Esophagus mucosa (tissue), 1 donor: Measurements from ENCODE around the gene SH3BP4. TPM values are rescaled to one million over a fixed set of nuclear protein-coding genes. Genes with fewer than 3 reads are reported as not detected.

Experiments used
- ATAC-seq: fragments of 200-7000 bp; cut with Tn5 transposase; one replicate; pipeline ENCODE4 v1.9.1; 2020
- total RNA-seq: library from RNA; stranded (reverse); gene quantifications from one replicate; pipeline ENCODE4 v1.2.4, GENCODE V29; 2023
- donor health status: DM: yes; HTN: yes; CAD: no.

Gene SH3BP4
- total RNA-seq, 1 donor from 2014 or later: 10.7 TPM

DNA sequence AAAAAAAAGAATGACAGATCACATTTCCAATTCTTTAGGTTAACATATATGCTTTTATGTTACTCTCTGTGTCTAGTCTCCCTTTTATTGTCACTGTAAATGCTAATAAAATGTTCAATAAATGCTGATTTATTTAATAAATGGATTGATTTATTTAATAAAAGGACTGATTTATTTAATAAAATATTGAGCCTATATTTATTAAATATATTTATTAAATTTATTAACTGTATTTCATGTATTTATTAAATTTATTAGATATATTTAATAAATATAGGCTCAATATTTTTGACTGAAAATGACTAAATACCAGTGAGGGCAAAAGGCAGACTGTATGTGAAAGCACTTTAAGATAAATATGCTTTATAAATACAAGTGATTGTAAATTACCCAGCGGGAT lies 142.6 kb downstream of the SH3BP4 start:
- ATAC-seq: no peak

DNA sequence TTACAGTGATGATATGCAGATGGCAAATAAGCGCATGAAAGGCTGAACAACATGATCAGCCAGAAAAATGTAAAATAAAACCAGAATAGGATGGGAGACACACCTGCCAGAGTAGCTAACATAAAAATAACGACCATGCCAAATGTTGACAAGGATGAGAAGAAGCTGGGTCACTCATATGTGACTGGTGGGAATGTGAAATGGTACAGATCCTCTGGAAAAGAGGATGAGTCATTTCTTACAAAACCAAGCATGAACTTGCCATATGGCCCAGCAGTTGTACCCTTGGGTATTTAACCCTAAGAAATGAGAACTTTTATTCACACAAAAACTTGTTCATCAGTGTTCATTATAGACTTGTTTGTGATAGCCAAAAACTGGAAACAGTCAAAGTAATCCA lies 143.8 kb downstream of the SH3BP4 start:
- no peak for ATAC-seq

DNA sequence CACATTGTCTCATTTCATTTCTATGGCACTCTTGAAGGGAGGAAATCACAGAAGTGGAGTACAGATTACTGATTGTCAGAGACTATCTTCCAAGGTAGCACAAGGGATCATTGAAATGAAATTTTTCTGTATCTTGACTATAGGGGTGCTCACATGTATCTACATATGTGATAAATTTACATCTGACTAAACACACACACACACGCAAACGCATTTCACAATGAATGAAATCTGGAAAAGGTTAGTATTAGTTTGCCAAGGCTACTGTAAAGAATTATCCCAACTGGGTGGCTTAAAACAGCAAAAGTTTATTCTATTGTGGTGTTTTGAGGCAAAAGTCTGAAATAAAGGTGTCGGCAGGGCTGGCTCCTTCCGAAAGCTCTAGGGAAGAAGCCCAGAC lies 144.6 kb downstream of the SH3BP4 start:
- ATAC-seq: no peak

DNA sequence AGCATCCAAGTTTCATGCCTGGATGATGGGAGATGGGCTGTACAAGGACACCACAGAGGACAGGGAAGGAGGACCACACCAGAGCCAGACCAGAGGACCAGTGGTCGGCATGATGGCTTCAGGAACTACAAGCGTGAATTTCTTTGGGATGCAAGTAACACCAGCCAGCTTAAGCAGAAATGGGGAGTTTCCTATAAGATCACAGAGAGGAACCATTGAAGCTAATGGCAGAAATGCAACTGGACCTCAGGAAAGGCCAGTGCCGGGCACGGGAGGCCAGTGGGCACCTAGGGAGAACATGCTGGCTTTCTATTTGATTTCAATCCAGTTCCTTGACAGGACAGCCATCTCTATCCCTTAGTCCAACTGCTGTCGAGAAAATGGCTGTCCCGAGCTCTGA lies 145.4 kb downstream of the SH3BP4 start:
- no peak for ATAC-seq

DNA sequence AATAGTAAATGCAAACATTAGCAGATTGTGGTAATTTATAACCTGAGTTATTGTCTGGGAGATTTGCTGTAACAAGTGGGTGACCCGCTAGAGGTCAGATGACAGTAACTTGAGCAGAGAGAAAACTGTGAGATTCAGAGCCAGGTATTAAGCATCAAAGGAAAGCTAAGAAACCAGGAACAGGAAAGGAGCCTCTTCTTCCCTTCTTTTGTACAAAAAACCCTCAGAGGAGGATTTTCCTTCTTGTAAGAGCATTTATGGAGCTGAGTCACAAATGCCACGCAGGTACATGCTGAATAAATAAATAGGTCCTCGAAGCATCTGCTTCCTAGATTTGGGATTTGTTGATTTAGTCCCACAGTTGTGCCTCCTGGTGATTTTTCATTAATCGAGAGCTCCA lies 146.5 kb downstream of the SH3BP4 start:
- ATAC-seq: no peak

DNA sequence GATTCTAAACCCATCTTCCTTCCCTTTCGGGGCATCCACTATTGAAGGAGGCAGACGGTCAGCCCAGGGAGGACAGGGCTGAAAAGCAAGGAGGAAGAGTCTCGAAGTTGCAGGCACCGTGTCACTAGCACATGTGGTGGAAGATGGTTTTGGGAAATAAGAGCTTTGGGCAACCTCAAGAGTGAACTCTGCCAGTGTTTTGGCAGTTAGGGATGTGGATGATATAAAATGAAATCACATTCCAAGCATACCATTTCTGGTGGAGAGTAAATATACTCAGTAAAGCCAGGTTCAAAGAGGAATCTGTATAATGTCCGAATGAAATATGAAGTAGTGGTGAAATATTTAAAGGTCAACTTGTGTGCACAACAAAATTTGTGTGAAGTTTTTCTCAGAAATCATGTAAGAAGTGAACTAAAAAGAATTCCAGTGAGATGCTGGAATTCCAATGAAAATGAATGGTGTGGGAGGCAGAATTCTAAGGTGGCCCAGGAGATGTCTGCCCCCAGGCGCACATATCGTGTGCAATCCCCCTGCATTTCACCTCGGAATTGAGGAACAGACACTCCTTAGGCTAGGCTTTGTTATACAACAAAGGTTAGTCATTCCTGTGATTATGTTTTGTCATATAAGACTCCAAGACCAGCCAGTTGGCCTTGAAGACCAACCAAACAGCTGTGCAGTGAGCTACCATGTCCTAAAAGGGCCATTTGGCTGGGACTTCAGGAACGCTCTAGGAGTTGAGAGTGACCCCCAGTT lies 147.1 kb downstream of the SH3BP4 start:
- no peak for ATAC-seq

DNA sequence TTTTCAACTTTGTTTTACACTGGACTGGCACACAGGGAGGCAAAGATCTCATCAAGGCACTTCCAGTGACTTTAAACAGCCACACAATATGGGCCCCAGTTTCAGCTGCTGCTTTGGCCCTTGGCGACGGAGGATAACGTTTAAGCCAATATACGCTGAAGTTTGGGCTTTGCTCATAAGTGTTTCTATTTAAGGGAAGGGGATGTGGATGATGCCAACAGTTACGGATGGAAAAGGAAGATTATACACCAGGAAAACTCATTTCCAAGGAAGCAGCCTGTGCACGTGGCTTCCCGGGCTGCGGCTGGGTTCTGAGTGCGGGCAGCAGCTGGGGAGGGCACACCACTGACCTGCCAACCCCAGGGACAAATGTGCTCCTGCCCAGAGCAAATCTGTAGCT lies 151.1 kb downstream of the SH3BP4 start:
- ATAC-seq: no peak
